ENCODE results near the gene SDR39U1.
"Not testable (repeated sequence)": the region's sequence is repeated elsewhere in the genome, so short reads cannot be mapped to it uniquely, and the experiment has no call there.

SDR39U1 gene

GRCh38 chr14:24442240-24443052, at the start of gene SDR39U1:
TSS of gene SDR39U1 (minus strand) at chr14:24442776. CDS start at chr14:24442769, 7 bp downstream.
- peak; percentile 90 to 93 for DNase-seq (ENCODE audit: low read depth in 2 of 2, low spot score in 1 of 2)

DNA sequence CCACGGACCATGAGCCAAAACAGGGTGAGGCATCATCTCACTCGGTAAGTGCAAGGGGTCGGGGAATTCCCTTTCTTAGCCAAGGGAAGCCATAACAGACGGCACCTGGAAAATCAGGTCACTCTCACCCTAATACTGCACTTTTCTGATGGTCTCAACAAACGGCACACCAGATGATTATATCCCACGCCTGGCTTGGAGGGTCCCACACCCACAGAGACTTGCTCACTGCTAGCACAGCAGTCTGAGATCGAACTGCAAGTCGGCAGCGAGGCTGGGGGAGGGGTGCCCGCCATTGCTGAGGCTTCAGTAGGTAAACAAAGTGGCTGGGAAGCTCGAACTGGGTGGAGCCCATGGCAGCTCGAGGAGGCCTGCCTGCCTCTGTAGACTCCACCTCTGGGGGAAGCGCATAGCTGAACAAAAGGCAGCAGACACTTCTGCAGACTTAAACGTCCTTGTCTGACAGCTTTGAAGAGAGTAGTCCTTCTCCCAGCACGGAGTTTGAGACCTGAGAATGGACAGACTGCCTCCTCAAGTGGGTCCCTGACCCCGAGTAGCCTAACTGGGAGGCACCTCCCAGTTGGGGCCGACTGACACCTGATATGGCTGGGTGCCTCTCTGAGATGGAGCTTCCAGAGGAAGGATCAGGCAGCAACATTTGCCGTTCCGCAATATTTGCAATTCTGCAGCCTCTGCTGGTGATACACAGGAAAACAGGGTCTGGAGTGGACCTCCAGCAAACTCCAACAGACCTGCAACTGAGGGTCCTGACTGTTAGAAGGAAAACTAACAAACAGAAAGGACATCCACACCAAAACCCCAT, 49.2 kb upstream of the SDR39U1 start:
- not testable (repeated sequence) for DNase-seq (ENCODE audit: low read depth in 2 of 2, low spot score in 1 of 2)

DNA sequence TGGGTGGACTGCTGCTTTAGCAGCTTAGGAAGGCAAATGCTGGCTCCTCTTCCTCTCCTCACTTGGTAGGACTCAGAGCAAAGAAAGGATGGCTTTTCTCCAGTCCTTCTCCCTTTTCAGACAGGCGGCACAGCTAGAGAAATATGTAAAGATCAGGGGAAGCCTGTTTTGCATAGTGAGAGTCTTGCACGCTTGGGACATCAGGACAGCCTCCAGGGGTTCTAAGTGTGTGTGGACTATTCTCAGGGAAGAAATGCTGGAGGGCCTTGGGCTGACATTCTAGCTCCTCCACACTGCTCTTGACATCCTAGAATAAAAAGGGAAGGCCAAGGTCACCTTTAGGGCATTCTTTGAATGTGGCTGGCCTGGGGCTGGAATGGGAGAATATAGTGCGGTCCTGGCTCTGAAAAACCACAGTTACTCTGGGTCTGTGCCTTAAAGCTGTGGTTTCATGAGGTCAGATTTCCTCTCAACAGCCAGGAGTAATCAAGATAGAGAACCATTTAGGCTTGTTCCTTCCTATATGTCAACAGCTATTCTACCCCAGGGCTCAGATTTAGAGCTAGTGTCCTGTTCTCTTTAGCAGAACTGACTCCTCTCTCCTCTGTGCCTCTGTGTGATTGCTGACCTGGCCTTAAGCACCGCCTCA, 41.2 kb upstream of the SDR39U1 start:
- DNase-seq (ENCODE audit: low read depth in 2 of 2, low spot score in 1 of 2) = no peak

- not testable (repeated sequence) for DNase-seq (ENCODE audit: low read depth in 2 of 2, low spot score in 1 of 2)
Measured at GRCh38 chr14:24482699-24483303, 40.2 kb upstream of the SDR39U1 start.

DNA sequence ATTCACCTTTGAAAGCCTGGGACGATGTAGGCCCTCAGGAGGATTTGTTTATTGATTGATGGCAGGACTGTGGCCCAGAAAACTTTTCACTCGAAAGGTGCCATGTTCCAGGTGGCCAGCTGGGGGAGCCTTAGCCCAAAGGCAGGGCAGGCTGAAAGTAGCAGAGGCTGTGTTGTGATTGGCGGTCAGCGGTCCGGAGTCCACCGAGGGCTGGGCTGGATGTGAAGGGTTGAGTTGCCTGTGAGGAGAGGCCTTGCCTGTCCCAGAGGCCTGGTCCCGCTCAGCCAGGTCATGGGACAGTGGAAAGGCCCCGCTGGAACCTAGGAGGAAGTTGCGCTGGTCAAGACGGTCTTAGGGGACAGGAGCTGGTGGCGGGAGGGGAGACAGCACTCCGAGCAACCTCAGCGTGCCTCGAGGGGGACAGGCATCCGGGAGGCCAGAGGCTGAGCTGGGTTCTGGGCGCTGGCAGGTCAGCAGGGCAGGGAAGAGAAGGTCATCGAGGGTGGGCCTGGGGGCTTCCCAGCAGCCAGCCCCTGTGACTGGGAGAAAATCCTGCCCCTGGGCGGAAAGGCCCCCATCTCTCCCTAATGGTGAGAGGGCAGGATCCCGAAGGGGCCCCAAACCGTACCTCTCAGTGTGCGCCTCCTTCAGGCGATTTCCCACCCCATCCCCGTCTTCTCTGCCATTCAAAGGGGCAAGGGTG, 39.2 kb upstream of the SDR39U1 start:
- peak; percentile 4 to 16 for DNase-seq (ENCODE audit: low read depth in 2 of 2, low spot score in 1 of 2)

- not testable (repeated sequence) for DNase-seq (ENCODE audit: low read depth in 2 of 2, low spot score in 1 of 2)
Measured at GRCh38 chr14:24479999-24480398, 37.4 kb upstream of the SDR39U1 start.

- no peak for DNase-seq (ENCODE audit: low read depth in 2 of 2, low spot score in 1 of 2)
Measured at GRCh38 chr14:24475261-24475660, 32.7 kb upstream of the SDR39U1 start.

- no peak for DNase-seq (ENCODE audit: low read depth in 2 of 2, low spot score in 1 of 2)
Measured at GRCh38 chr14:24473211-24473610, 30.6 kb upstream of the SDR39U1 start.

GRCh38 chr14:24470450-24470849, 27.9 kb upstream of the SDR39U1 start:
- DNase-seq (ENCODE audit: low read depth in 2 of 2, low spot score in 1 of 2) = not testable (repeated sequence)

- no peak for DNase-seq (ENCODE audit: low read depth in 2 of 2, low spot score in 1 of 2)
Measured at GRCh38 chr14:24465805-24466204, 23.2 kb upstream of the SDR39U1 start.

- no peak for DNase-seq (ENCODE audit: low read depth in 2 of 2, low spot score in 1 of 2)
Measured at GRCh38 chr14:24465368-24465767, 22.8 kb upstream of the SDR39U1 start.

- DNase-seq (ENCODE audit: low read depth in 2 of 2, low spot score in 1 of 2) = no peak
Measured at GRCh38 chr14:24463884-24464785, 21.6 kb upstream of the SDR39U1 start.

DNA sequence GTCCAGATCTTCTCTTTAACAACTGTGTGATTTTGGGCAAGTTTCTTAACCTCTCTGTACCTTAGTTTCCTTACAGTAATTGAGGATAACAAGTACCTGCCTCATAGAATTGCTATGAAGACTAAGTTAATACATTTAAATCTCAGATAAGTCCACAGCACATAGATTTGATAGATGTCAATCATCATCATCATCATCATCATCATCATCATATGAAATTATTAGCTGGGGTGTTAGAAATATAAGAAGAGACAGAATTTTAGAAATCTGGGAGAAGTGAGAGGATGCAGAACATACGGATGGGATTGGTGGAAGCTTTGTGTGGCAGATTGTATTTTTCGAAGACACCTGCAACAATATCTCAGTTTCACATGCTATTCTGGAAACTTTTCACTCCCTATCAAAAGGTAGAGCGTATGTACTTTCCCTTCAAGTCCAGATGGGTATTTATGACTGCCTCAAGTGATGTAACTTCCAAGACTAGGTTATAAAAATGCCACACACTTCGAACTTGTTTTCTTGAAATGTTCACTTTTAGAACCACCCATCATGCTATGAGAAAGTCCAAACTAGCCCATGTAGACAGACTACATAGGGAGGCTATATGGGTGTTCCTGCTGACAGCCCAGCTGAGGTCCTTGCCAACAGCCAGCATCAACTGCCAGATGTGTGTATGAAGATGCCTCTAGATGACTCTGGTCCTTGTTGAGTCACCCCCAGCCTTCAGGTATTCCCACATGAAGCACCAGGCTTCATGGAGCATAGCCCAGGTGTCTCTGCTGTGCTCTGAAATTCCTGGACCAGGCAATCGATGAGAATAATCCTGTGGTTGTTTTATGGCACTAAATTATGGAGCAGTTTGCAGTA, 20.7 kb upstream of the SDR39U1 start:
- no peak for DNase-seq (ENCODE audit: low read depth in 2 of 2, low spot score in 1 of 2)

DNA sequence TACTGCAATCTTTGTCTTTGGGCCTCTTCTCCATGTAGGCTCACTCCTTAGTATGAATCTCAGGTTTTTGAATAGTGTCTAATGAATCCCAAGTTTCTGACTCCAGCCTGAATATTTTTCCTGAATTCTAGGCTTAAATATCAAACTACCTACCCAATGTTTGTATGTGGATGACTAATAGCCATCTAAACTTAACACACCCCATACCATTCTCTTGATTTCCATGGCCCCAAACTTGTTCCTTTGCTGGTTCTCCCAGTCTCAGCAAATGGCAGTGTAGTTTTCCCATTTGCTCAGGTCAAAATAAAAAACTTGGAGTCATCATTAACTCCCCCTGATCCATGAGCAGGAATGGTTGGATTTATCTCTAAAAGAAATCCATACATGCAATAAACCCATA, 18.8 kb upstream of the SDR39U1 start:
- DNase-seq (ENCODE audit: low read depth in 2 of 2, low spot score in 1 of 2) = no peak

GRCh38 chr14:24459331-24459730, 16.8 kb upstream of the SDR39U1 start:
- no peak for DNase-seq (ENCODE audit: low read depth in 2 of 2, low spot score in 1 of 2)

DNA sequence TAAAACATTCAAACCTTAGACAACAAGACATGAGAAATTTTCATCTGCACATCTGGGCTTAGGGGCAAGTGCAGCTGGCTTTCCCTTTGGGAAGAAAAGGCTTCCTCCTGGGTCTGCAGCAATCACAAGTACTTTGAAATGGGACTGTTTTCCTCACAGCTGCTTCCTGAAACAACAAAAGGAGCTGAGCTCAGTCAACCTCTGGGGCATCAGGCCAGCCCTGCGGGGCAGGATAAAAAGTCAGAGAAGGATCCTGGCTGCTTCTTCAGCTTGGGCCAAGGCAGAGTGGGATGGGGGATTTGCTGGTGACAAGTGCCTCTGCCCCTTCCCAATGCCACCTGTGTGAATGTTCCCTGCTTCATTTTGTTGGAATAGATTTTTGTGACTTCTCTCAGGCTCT, 16.2 kb upstream of the SDR39U1 start:
- DNase-seq (ENCODE audit: low read depth in 2 of 2, low spot score in 1 of 2) = no peak

DNA sequence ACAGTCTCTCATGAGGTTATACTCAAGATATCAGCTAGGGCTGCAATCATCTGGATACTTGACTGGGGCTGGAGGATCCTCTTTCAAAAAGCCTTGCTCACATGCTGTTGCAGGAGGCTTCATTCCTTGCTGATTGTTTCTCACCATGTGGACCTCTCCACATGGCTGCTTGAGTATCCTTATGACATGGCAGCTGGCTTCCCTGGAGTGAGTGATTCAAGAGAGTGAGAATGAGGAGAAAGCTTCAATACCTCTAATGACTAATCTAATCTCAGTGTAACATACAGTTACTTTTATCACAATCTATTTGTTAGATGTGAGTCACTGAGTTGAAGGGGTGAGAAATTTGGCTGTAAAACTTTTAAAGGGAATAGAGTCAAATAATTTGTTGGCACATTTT, 14.4 kb upstream of the SDR39U1 start:
- no peak for DNase-seq (ENCODE audit: low read depth in 2 of 2, low spot score in 1 of 2)

DNA sequence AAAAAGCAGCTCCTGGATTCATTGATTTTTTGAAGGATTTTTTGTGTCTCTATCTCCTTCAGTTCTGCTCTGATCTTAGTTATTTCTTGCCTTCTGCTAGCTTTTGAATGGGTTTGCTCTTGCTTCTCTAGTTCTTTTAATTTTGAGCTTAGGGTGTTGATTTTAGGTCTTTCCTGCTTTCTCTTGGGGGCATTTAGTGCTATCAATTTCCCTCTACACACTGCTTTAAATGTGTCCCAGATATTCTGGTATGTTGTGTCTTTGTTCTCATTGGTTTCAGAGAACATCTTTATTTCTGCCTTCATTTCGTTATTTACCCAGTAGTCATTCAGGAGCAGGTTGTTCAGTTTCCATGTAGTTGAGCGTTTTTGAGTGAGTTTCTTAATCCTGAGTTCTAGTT, 8.3 kb upstream of the SDR39U1 start:
- not testable (repeated sequence) for DNase-seq (ENCODE audit: low read depth in 2 of 2, low spot score in 1 of 2)

All from stimulated activated CD8-positive, alpha-beta memory T cell treated with anti-CD3 and anti-CD28 coated beads, Interleukin-4, amount 100 ng/mL, for 4 hours (primary cell).